ENCODE data around the gene SPATC1L.

The SPATC1L gene

GRCh38 chr21:46115441-46116188 is 68.6 kb downstream of the SPATC1L start:
- TF ChIP-seq ZBTB17 (tag by site-specific recombination; IDR thresholded peaks at IDR 0.05) (no peak), ZNF776 (tag by site-specific recombination; IDR thresholded peaks at IDR 0.05; ENCODE audit: borderline replicate concordance) (no peak), ZNF48 (tag by site-specific recombination; IDR thresholded peaks at IDR 0.05) (no peak), PRDM6 (tag by site-specific recombination; IDR thresholded peaks at IDR 0.05) (no peak), REST (tag by site-specific recombination; IDR thresholded peaks at IDR 0.05) (no peak), ZBTB49 (tag by site-specific recombination; IDR thresholded peaks at IDR 0.05; ENCODE audit: low read depth) (no peak), ZNF140 (tag by site-specific recombination; IDR thresholded peaks at IDR 0.05) (no peak), MYNN (tag by site-specific recombination; IDR thresholded peaks at IDR 0.05; ENCODE audit: borderline replicate concordance) (no peak), ZNF2 (tag by site-specific recombination; IDR thresholded peaks at IDR 0.05) (no peak), ZNF133 (tag by site-specific recombination; IDR thresholded peaks at IDR 0.05) (no peak), ZNF658 (tag by site-specific recombination; IDR thresholded peaks at IDR 0.05) (no peak), ZNF645 (tag by site-specific recombination; IDR thresholded peaks at IDR 0.05) (no peak)
- Histone ChIP-seq H3K36me3 (ENCODE audit: control insufficient read depth in 2 of 2, insufficient read depth in 1 of 2, low read length in 2 of 2) (peaks cover 0 to 75% of the 10 kb centered on the region in 2 experiments), H3K4me3 (ENCODE audit: low read depth, low read length) (no peak overlapping the region), H3K27ac (ENCODE audit: extremely low read depth, low read depth, low read length) (no peak overlapping the region), H3K9me3 (ENCODE audit: control insufficient read depth, insufficient read depth, low read depth, low read length) (no peaks in the 10 kb centered on the region), H3K4me1 (ENCODE audit: control insufficient read depth, insufficient read depth, low read length) (no peaks in the 10 kb centered on the region)
- ChIA-PET CTCF (interaction anchor here (1.0 to 1.1 kb wide), 2 partner anchors 28 to 38 kb away, joined by 3 read pairs; no protein-coding TSS in a partner anchor), POLR2A (no interaction called here)

GRCh38 chr21:46114963-46115362 is 69.3 kb downstream of the SPATC1L start:
- ChIA-PET CTCF (interaction anchor here (1.0 kb wide), 1 partner anchor 29 kb away, joined by 3 read pairs; no protein-coding TSS in a partner anchor), POLR2A (interaction anchor here (0.7 kb wide), 1 partner anchor 151 kb away, joined by 3 read pairs; no protein-coding TSS in a partner anchor)
- Histone ChIP-seq H3K9me3 (ENCODE audit: control insufficient read depth, insufficient read depth, low read depth, low read length) (no peaks in the 10 kb centered on the region), H3K4me3 (ENCODE audit: low read depth, low read length) (no peak overlapping the region), H3K36me3 (ENCODE audit: control insufficient read depth in 2 of 2, insufficient read depth in 1 of 2, low read length in 2 of 2) (peaks cover 0 to 74% of the 10 kb centered on the region in 2 experiments), H3K27ac (ENCODE audit: extremely low read depth, low read depth, low read length) (no peak overlapping the region), H3K4me1 (ENCODE audit: control insufficient read depth, insufficient read depth, low read length) (no peaks in the 10 kb centered on the region)
- TF ChIP-seq TRIM28 (IDR thresholded peaks at IDR 0.05; ENCODE audit: borderline replicate concordance, low read length) (peak; percentile 78; the same call in 1 of the 2 replicates), MYNN (tag by site-specific recombination; IDR thresholded peaks at IDR 0.05; ENCODE audit: borderline replicate concordance) (no peak), YY2 (tag by site-specific recombination; IDR thresholded peaks at IDR 0.05) (no peak), SP7 (tag by site-specific recombination; IDR thresholded peaks at IDR 0.05) (no peak), ZNF626 (tag by site-specific recombination; IDR thresholded peaks at IDR 0.05) (no peak), ZNF324 (tag by site-specific recombination; IDR thresholded peaks at IDR 0.05) (no peak), SETDB1 (IDR thresholded peaks at IDR 0.05; ENCODE audit: insufficient read length, low read length) (peak; percentile 62), ZNF138 (tag by site-specific recombination; IDR thresholded peaks at IDR 0.05; ENCODE audit: borderline replicate concordance) (no peak)

All from HEK293 (cell line).